GM18867 (cell line): ENCODE results near the gene SULT2B1.
"Not testable (repeated sequence)": the region's sequence is repeated elsewhere in the genome, so short reads cannot be mapped to it uniquely, and the experiment has no call there.

Source experiments
- ATAC-seq: cut with Tn5 transposase; IDR thresholded peaks from one replicate; pipeline ENCODE4 v1.9.1; 2021; ENCODE audit warnings: mild to moderate bottlenecking, moderate library complexity; ENCODE audit not compliant: unreplicated experiment

The SULT2B1 gene

DNA sequence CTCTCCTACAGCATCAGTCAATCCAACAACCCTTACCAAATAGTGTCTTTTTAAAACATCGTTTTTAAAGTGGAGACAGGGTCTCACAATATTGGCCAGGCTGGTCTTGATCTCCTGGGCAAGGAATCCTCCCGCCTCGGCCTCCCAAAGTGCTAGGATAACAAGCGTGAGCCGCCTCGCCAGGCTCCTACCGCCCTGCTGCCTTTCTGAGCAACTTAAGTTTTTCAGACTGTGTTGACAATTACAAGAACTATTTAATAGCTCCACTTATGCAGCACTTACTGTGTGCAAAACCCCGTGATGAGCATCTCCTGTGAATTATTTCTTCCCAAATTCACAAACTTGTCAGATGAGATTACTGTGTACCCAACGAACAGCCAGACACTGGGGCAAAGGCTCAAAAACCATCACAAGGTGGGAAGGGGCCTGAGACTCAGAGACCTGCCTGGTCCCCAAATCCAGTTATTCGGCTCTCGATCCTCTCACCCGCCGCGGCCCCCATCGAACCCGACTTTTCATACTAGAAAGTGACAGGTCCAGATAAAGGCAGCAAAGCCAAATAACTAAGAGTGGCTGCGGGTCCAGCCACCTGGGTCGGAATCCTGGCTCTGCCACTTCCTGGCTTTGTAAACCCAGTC, 66.4 kb downstream of the SULT2B1 start:
- ATAC-seq: no peak

DNA sequence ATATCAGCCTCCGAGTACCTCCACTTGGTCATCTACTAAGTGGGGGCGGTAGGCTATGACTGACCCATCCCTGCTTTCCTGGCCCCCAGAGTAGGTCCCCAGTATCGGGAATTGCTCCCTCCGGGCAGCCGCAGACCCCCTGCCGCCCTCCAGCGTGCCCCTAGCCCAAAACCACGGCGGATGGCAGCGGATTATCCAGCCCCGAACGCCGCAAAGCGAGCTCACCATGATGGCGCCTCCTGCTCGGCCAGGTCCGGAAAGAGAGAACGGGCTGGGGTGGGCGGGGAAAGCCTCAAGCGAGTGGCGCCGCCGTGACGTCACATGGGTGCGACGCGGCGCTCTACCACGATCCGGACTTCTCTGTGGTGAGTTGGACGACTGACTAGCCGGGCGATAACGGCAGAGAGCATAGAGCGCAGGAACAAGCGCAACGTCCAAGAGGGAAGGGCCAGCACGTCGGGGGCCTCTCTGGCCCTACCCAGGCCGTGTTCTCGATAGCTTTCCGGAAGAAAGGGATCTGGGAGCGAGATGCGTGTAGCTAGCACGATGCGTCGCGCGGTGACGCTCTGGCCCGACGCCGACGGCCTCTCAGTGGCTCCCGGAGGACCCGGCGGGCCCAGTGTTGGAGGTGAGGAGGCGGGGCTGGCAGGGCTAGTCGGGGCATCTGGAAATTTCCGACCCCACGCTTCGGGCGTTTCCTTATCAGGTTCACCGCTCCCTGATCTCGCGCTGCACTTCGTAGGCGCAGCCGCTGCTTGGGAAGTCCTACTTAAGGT, 67.1 kb downstream of the SULT2B1 start, which contains the start of the genes RPL18 and SPHK2:
Gene RPL18, minus strand, starts transcription at position 263 of the 776 bp plus-strand sequence. Its CDS starts 35 bp downstream, at position 228.
Gene SPHK2, plus strand, starts transcription at position 591 of the 776 bp plus-strand sequence. CDS start 1,009 bp downstream, outside the sequence.
- ATAC-seq: peak; percentile 83

DNA sequence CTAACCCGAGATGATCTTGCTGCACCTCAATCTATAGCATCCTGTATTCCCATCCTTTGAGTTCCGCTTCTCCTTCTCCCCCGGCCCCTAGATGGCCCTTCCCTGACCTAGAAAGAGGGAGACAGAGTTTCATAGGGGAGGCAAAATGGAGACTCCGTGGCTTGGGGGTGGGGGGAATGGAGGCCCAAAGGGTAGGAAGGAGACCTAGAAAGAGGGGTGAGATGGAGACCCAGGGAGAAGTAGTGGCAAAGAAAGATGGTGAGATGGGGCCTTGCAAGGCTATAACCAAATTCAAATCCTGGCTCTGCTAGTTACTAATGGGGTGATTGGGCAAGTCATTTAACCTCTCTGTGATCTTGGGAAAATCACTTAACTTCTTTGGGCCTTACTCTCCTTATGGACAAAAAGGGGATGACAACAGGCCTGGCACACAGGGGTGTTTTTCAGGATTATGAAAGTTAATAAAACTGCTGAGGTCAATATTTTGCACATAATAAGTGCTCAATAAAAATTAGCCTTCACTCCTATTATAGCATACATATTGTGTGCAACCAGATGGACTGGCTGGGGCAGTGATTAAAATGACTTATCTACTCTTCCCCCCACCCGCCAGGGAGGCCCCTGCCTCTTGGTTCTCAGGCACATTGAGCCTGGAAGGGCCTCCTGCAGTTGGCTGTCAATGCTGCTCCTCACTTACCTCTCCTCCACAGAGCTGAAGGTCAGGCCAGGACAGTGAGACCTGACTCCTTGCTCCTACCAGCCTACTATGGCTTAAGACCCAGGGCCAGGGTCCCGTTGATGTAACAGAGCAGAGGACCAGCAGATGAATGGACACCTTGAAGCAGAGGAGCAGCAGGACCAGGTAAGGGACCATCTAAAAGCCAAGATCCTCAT, 68.0 kb downstream of the SULT2B1 start:
- ATAC-seq: no peak

DNA sequence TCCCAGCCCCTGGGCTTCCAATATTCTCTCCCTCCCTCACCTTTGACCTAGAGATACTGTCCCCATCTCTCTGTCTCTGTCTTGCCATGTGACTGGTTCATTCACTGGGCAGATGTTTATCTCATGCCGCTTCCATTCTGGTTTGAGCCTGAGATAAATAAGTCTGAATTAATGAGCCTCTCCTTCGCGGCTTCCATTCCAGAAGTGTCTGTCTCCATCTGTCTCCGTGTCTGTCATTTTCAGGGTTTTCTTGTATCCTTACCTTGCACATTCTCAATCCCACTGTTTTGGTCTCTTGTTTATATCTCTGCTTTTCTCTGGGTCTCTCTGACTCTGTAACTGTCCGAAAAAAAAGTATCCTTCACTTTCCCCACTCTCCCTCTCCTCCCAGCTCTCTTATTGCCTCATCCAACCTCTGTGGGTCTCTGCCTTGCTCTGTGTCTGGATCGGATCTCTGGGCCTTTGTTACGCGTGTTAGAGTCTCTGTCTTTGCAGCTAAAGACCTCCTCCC, 71.6 kb downstream of the SULT2B1 start:
- no peak for ATAC-seq

DNA sequence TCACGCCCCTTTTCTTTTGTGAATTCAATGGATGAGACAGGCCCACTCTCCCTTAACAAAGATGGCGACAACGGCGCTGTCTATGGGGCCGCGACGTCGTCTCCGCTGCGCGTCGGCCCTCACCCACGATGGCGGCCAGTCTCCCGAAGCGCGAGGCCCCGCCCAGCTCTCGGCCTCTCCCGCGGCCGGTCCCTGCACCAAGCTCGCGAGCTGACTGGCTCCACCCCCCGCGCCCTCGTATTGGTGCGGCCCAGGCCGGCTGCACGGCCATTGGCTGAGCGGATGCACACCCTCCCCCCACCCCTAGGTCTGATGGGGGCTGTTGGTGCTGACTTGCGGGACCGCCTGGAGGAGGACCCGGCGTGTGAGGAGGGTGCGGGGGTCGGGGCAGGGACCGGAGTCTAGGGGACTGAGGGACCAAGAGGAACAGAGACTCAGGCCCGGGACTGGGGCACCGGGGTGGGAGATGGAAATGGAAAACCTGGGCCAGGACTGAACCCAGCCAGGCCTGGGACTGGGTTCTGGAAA, 72.2 kb downstream of the SULT2B1 start:
- ATAC-seq: peak; percentile 64

DNA sequence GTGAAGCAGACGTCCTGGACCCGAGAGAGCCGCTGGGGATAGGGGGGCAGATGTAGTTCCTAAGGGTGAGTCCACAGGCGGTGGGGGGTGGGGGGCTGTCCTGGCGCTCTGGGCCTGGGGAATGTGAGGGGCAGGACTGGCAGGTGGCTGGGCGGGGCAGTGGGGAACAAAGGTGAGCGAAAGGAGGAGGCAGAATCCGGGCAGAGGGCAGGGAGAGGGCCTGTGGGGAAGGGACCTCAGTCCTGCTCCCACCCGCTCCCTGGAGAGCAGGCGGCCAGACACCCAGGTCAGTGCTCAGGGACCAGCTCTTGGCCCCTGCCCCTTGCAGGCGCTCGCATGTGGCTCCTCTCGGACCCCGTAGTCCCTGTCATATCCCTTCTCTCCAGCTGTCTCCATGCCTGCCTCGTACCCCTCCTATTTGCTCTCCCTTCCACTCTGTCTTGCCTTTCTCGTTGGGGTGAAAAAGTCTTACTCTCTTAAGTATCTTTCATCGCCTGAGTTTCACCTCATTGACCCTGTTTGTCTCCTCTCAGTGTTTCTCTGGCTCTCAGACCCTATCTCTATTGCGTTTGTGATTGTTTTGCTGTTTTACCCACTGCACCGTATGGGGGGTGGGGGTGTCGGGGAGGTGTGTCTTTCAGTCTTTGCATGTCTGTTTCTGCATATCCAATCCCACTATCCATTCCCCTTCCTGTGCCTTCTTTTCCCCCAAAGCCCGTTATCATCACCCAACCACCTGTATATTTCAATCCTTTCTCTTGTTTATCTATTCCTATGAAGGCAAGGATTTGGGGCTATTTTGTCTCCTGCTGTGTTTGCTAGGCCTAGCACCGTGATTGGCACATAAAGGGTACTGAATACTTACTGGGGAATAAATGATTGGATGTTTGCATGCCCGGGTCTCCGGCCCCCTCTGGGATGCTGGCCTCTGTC, 73.1 kb downstream of the SULT2B1 start:
- no peak for ATAC-seq

DNA sequence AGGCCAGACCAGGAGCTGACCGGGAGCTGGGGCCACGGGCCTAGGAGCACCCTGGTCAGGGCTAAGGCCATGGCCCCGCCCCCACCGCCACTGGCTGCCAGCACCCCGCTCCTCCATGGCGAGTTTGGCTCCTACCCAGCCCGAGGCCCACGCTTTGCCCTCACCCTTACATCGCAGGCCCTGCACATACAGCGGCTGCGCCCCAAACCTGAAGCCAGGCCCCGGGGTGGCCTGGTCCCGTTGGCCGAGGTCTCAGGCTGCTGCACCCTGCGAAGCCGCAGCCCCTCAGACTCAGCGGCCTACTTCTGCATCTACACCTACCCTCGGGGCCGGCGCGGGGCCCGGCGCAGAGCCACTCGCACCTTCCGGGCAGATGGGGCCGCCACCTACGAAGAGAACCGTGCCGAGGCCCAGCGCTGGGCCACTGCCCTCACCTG, 73.9 kb downstream of the SULT2B1 start:
- ATAC-seq: no peak

DNA sequence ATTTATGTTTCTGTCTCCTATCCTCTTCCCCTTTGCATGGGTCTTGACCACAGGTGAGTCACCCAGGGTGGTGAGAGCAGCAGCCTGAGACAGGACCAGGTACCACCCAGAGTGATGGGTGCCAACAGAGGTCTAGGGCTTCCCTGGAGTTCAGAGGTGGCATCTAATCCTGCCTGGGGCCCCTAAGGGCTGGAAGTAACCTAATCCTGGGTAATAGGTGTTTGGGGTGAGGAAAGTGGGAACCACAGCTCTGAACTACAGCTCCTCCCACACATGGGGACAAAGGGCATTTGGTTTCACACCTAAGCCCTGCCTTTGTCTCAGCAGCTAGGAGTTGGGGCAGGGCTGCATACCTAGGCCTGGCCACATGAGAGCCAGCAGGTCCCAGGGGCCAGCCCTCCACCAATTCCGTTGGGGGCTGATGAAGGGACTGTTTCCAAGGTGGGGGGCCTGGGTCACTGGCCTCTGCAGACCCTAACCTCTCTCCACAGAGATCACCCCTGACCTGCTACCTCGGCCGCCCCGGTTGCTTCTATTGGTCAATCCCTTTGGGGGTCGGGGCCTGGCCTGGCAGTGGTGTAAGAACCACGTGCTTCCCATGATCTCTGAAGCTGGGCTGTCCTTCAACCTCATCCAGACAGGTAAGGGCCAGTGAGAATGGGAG, 75.4 kb downstream of the SULT2B1 start:
- no peak for ATAC-seq

DNA sequence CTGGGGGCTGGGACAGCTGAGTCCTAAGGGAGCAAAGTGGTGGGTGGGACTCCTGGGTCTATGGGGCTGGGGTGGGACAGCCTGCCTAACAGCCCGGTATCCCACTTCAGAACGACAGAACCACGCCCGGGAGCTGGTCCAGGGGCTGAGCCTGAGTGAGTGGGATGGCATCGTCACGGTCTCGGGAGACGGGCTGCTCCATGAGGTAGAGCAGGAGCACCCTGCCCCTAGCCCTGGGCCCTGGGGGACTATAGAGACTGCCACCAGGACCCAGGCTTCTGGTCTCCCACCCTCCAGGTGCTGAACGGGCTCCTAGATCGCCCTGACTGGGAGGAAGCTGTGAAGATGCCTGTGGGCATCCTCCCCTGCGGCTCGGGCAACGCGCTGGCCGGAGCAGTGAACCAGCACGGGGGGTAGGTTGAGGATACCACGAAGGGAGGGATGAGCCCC, 75.9 kb downstream of the SULT2B1 start:
- no peak for ATAC-seq

DNA sequence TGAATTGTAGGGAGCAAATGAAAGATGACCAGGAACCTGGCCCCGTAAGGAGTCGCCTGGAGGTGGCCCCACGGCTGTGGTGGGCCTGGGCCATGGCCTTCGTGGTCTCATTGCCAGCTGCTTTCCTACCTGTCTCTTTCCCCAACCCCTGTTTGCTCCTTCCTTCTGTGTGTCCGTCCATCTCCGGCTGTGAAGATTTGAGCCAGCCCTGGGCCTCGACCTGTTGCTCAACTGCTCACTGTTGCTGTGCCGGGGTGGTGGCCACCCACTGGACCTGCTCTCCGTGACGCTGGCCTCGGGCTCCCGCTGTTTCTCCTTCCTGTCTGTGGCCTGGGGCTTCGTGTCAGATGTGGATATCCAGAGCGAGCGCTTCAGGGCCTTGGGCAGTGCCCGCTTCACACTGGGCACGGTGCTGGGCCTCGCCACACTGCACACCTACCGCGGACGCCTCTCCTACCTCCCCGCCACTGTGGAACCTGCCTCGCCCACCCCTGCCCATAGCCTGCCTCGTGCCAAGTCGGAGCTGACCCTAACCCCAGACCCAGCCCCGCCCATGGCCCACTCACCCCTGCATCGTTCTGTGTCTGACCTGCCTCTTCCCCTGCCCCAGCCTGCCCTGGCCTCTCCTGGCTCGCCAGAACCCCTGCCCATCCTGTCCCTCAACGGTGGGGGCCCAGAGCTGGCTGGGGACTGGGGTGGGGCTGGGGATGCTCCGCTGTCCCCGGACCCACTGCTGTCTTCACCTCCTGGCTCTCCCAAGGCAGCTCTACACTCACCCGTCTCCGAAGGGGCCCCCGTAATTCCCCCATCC, 76.7 kb downstream of the SULT2B1 start:
- no peak for ATAC-seq

DNA sequence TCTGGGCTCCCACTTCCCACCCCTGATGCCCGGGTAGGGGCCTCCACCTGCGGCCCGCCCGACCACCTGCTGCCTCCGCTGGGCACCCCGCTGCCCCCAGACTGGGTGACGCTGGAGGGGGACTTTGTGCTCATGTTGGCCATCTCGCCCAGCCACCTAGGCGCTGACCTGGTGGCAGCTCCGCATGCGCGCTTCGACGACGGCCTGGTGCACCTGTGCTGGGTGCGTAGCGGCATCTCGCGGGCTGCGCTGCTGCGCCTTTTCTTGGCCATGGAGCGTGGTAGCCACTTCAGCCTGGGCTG, 77.3 kb downstream of the SULT2B1 start:
- ATAC-seq: no peak

DNA sequence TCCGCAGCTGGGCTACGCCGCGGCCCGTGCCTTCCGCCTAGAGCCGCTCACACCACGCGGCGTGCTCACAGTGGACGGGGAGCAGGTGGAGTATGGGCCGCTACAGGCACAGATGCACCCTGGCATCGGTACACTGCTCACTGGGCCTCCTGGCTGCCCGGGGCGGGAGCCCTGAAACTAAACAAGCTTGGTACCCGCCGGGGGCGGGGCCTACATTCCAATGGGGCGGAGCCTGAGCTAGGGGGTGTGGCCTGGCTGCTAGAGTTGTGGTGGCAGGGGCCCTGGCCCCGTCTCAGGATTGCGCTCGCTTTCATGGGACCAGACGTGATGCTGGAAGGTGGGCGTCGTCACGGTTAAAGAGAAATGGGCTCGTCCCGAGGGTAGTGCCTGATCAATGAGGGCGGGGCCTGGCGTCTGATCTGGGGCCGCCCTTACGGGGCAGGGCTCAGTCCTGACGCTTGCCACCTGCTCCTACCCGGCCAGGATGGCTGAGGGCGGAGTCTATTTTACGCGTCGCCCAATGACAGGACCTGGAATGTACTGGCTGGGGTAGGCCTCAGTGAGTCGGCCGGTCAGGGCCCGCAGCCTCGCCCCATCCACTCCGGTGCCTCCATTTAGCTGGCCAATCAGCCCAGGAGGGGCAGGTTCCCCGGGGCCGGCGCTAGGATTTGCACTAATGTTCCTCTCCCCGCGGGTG, 77.8 kb downstream of the SULT2B1 start:
- ATAC-seq: no peak

DNA sequence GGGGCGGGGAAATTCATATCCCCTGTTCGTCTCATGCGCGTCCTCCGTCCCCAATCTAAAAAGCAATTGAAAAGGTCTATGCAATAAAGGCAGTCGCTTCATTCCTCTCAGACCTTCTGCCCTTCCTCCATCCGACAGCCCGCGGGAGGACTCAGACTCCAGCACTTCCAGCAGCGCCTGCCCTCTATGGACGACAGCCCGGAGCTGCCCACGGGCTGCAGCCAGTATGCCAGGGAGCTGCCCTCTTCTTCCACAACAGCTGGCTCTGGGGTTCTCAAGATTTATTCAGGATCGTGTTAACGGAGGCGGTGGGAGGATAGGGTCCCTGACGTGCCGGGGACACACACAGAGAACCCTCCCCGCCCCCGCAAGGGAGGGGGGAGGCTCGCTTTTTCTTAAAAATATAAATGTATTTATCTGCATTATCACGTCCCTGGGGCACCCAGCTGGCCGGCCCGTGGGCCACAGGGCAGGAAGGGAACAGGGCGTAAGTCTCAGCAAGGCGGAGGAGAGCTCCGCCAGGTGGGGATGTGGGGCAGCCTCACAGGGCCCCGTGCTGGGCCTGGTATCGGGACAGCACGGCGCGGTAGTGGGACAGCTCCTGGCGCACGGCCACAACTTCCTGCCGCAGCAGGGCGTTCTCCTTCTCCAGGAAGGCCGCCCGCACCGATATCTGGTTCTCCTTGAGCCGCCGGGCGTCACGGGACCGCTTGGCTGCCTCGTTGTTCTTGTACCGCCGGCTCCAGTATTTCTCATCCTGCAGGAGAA, 78.5 kb downstream of the SULT2B1 start:
- ATAC-seq: no peak

DNA sequence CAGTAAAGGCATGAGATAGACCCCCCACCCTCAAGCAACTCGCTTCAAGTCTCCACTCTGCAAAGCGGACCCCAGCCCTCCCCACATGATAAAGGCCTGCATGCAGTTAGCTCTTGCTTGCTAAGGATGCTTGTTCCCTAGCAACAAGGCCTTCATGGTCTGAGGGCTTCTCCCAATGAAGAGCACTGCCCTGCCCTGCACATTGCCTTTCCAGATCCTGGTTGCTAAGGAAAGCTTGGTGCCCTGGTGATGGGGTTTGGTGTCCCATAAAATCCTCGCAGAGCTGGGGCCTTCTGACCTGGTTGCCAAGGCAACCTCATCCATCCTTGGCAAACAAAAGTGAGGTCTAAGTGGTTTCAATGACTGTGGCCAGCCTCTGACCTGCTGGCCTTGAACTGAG, 79.3 kb downstream of the SULT2B1 start:
- no peak for ATAC-seq

DNA sequence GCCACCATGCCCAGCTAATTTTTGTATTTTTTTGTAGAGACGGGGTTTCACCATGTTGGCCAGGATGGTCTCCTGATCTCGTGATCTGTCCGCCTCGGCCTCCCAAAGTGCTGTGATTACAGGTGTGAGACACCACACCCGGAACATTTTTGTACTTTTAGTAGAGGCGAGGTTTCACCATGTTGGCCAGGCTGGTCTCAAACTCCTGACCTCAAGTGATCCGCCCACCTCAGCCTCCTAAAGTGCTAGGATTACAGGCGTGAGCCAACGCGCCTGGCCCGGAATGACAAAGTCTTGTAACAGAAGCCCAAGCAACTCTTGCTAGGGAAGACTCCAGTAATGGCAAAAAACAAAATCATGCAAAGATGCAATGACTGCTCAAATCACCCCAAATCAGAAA, 80.3 kb downstream of the SULT2B1 start:
- not testable (repeated sequence) for ATAC-seq

DNA sequence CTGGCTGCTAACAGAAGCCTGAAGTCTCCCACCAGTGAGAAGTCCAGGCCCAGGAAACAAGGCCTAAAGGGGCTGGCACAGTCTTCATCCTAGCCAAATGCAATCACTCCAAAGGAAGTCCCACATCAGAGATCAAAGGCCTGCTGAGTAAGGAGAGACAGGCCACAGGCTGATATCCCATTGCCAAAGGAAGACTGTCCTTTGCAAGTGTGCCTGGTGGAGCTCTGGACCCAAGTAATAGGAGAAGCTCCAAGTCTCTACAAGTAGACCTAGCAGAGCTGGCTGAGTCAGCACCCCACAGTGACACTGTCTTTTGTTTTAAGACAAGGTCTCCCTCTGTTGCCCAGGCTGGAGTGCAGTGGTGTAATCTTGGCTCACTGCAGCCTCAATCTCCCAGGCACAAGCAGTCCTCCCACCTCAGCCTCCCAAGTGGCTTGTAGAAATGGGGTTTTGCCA, 80.7 kb downstream of the SULT2B1 start:
- no peak for ATAC-seq
